ENCODE results near the gene UNC79.

Gene UNC79

DNA sequence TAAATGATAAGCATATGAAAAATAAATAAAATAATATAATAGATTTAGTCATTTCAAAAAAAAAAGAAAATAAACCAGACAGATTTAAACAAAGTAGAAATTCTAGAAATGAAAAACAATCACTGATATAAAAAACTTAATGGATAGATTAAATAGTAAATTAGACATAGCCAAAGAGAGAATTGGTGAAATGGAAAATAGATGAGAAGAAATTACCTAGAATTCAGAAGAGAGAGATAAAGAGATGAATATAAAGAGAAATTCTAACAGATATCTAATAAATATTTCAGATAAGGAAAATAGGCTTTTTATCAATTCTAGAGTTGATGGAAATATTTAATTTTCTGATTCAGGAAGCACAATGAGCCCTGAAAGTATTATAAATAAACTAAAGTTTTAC lies 234.4 kb downstream of the UNC79 start:
- DNase-seq (ENCODE audit: low read depth), result no peak

GRCh38 chr14:93669632-93670031 lies 238.9 kb downstream of the UNC79 start:
- DNase-seq (ENCODE audit: low read depth), result no peak

DNA sequence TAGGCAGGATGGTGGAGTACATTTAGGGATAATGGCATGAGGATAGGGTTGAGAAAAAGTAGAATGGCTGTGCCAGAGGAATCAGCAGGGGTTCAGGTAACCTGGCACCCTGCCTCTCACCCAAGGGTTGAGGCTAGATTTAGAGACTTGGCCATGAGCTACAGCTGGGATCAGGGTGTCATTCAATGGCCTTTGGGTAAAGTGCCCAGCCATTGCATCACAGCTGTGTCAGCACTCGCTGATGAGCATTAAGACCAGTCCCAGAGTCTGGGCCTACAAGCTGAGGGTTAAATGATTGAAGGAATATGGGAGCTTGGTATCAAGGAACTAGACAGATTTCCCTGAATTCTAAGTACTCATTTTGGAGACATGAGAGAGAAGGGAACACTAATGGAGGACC lies 243.6 kb downstream of the UNC79 start:
- no peak for DNase-seq (ENCODE audit: low read depth)

DNA sequence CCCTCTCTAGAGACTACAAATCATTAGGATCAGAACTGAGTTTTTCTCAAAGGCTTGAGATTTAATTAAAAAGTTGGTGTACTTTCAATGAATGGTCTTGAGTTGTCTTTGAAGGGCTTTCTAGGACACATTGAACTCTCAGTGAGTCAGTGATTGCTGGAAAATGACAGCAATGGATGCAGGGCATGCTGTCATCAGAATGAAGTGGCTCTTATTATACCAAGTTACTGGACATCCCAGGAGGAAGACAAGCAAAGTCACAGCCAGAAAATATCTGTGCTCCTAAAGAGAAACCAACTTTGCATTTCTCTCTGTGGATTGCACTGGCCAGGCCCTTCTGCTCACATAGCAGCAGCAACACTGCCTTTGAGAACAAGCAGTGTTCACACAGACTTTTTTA lies 244.9 kb downstream of the UNC79 start:
- DNase-seq (ENCODE audit: low read depth), result no peak

- DNase-seq (ENCODE audit: low read depth), result no peak
Observed at GRCh38 chr14:93676416-93676958, 245.7 kb downstream of the UNC79 start.

DNA sequence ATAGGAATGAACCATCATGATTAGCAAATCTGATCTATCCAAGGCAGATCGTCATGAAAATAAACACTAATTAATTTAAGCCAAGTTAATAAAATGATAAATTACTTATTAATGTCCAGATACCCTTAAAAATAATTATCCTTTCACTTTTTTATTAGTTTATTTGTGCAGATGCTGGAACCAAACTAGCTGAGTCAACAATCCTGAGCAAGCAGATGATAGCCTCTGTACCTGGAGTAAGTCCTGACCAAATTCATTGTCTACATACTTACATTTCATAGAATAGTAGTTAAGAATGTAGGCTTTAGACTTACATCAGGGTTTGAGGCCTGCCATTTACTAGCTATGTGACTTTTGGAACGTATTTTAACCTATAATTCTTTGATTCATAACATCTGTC lies 251.7 kb downstream of the UNC79 start:
- no peak for DNase-seq (ENCODE audit: low read depth)

GRCh38 chr14:93683226-93683625 lies 252.5 kb downstream of the UNC79 start:
- no peak for DNase-seq (ENCODE audit: low read depth)

GRCh38 chr14:93685121-93685895 lies 254.6 kb downstream of the UNC79 start:
- no peak for DNase-seq (ENCODE audit: low read depth)

DNA sequence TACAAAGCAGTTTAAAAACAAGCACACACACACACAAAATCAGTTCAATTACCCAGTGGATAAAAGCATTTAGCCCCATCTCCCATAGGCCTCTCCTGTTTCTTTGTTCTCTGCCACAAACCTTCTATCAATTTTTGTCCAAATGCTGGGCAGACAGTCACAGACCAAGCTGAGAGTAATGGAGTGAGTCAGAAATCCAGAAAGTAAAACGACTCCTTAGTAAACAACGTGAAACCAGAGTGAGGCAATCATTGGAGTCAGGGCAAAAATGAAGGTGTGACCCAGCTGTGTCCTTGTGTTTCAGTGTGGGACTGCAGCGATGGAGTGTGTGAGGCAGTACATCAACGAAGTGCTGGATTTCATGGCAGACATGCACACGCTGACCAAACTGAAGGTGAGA lies 255.5 kb downstream of the UNC79 start:
- no peak for DNase-seq (ENCODE audit: low read depth)

GRCh38 chr14:93688239-93688666 lies 257.5 kb downstream of the UNC79 start:
- DNase-seq (ENCODE audit: low read depth), result no peak

GRCh38 chr14:93688820-93689219 lies 258.1 kb downstream of the UNC79 start:
- DNase-seq (ENCODE audit: low read depth), result no peak

- no peak for DNase-seq (ENCODE audit: low read depth)
Observed at GRCh38 chr14:93690146-93690545, 259.4 kb downstream of the UNC79 start.

DNA sequence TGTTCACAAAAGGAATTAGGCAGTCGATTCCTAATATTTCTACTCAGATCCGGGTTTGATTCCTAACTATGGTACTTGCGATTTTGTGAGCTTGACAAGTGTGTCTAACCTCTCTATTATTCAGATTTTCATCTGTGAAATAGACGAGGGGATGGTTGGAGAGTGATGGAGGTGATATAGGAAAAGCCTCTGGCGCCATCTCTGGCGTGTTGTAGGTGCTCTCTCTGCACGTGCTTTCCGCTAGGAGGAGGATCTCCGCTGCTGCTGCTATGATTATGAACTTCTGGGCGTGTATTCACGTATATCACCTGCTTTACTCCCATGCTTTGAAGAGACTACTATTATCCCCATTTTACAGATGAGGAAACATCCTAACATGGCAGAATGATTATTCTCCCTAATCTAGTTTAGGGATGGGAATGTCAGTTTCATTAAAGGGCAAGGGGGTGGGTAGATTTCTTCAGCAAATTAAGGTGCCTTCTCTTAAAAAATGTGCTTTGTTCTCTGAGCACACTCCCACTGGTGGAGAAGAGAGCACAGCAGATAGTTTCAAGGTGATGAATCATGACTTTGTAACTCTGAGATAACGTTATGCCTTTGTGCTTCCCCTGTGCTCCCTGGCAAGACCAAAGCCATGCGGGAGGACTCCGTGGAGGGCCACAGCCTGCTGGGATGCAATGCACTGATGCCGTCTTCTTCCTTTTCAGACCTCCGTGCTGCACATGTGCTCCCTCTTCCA lies 260.5 kb downstream of the UNC79 start:
- DNase-seq (ENCODE audit: low read depth), result no peak

- no peak for DNase-seq (ENCODE audit: low read depth)
Observed at GRCh38 chr14:93693914-93694313, 263.2 kb downstream of the UNC79 start.

- no peak for DNase-seq (ENCODE audit: low read depth)
Observed at GRCh38 chr14:93700928-93701327, 270.2 kb downstream of the UNC79 start.

GRCh38 chr14:93701562-93701961 lies 270.8 kb downstream of the UNC79 start:
- DNase-seq (ENCODE audit: low read depth), result no peak

DNA sequence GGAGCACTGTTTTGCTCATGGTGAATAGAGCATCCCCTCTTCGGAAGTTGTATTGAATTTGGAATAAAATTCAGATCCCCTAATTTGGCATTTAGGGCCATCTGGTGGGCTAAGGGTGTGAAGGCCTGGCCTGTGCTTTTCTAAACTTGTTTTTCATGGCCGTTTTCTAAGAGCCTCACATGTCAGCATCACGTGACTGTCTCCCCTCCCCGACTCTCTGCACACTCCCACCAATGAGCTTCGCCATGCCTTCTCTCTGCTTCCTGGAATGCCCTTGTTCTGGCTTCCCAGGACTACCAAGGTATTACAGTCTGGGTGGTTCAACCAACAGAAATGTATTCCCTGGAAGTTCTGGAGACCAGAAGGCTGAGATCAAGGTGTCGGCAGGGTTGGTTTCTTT lies 272.2 kb downstream of the UNC79 start:
- DNase-seq (ENCODE audit: low read depth), result no peak

DNA sequence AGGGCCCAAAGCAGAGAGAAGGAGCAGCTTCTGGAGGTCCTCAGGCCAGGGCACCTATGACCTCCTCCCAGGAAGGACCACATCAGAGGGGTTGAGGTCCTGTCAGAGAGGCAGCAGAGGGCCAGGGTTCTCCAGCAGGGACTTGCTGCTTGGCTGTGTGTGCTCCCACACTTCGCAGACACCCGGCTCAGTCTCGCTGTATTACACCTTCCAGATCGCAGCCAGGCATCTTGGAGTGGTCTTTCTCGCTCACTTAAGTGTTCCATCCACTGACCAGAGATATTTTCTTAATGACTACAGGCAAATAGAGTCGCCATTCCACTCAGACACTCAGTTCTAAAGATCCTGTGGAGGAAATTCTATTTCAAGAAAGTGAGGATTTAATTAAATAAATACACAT lies 273.2 kb downstream of the UNC79 start:
- no peak for DNase-seq (ENCODE audit: low read depth)

- no peak for DNase-seq (ENCODE audit: low read depth)
Observed at GRCh38 chr14:93705513-93706156, 274.9 kb downstream of the UNC79 start.

GRCh38 chr14:93706360-93706955 lies 275.7 kb downstream of the UNC79 start:
- DNase-seq (ENCODE audit: low read depth), result no peak

DNA sequence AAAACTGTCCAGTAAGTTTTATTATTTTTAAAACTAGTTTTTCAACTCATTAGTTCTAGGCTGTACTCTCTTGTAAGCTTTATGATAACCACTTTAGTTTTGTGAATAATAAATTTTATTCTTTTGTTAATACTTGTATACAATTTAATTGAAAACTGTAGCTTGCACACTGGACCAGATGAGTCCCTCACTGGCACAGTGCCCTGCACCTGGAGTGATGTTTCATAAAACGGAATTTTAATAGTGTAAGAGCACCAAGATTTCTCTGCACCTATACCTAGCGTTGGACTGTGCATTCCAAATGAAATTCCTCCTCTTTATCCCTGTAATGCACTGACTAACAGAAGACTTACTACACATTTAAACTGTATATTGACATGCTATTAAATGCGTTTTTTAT lies 276.7 kb downstream of the UNC79 start:
- DNase-seq (ENCODE audit: low read depth), result no peak

DNA sequence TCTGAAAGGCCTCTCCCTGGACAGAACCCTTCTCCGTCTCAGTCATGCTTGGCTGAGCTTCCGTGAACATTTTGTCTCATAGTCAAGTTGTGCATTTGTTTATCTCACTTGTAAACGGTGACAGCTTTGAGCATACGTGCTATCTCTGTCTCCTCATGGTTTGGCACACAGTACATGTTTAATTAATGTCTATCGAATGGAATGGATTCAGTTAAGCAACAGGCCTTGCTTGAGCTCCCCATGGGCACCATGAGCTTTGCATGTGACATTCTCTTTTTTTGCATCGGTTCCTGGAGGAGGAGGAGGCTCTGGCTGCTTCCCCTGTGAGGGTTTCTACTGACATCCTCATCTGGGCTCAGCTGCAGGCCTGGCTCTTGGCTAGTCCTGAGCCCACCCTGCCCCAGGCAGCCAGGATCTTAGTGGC lies 277.6 kb downstream of the UNC79 start:
- no peak for DNase-seq (ENCODE audit: low read depth)
